Chondrocyte (in vitro differentiated cells): Measurements from ENCODE around the gene TXK. TPM values are rescaled to one million over a fixed set of nuclear protein-coding genes. Genes with fewer than 3 reads are reported as not detected.
A peak's percentile ranks its signal among the peaks of the same experiment; 100 is the strongest.

Experiments
- DNase-seq: peaks from one replicate; pipeline ENCODE4 v3.0.0; 2021; ENCODE audit warnings: mixed read lengths, low spot score
- H3K27ac Mint-ChIP-seq: one replicate; pipeline ENCODE4 v1.8.0; 2021; ENCODE audit warnings: mild to moderate bottlenecking, moderate library complexity, mixed read lengths; ENCODE audit not compliant: unreplicated experiment
- H3K27me3 Mint-ChIP-seq: 2 replicates; pipeline ENCODE4 v1.8.0; 2021; ENCODE audit warnings: low read depth, mixed read lengths
- H3K36me3 Mint-ChIP-seq: 2 replicates; pipeline ENCODE4 v1.8.0; 2021; ENCODE audit warnings: low read depth, mixed read lengths
- H3K4me1 Mint-ChIP-seq: 2 replicates; pipeline ENCODE4 v1.8.0; 2021; ENCODE audit warnings: low read depth, mild to moderate bottlenecking, mixed read lengths
- H3K4me3 Mint-ChIP-seq: one replicate; pipeline ENCODE4 v1.8.0; 2021; ENCODE audit warnings: mild to moderate bottlenecking, moderate library complexity, mixed read lengths; ENCODE audit not compliant: unreplicated experiment
- H3K9me3 Mint-ChIP-seq: 2 replicates; pipeline ENCODE4 v1.8.0; 2021; ENCODE audit warnings: low read depth, mixed read lengths
- CTCF ChIP-seq: fragments of 200-600 bp; sonication (generic); IDR thresholded peaks from 2 replicates; pipeline ENCODE4 v1.5.0; 2021; ENCODE audit warnings: antibody characterized with exemption, mild to moderate bottlenecking, moderate library complexity
- total RNA-seq: library from RNA; stranded (reverse); gene quantifications from 3 replicates; pipeline ENCODE4 v1.2.1, GENCODE V29; 2021

The TXK gene
- total RNA-seq, 1 donor from 2014 or later = 0.22 TPM

- TF ChIP-seq CTCF = no peak
- Mint-ChIP-seq H3K27me3 (peaks cover 6% of the 10 kb centered on the region), H3K4me1 (peaks cover 10% of the 10 kb centered on the region), H3K9me3 (no peaks in the 10 kb centered on the region), H3K36me3 (no peaks in the 10 kb centered on the region), H3K4me3 (no peak overlapping the region), H3K27ac (no peak overlapping the region)
- no peak for DNase-seq
Observed at GRCh38 chr4:48024522-48024921, 109.5 kb downstream of the TXK start.

GRCh38 chr4:48022192-48022799, 111.8 kb downstream of the TXK start:
- H3K27ac Mint-ChIP-seq = no peak overlapping the region
- H3K4me3 Mint-ChIP-seq = no peak overlapping the region
- peaks cover 9% of the 10 kb centered on the region for H3K27me3 Mint-ChIP-seq
- no peak for DNase-seq
- no peaks in the 10 kb centered on the region for H3K9me3 Mint-ChIP-seq
- no peaks in the 10 kb centered on the region for H3K36me3 Mint-ChIP-seq
- H3K4me1 Mint-ChIP-seq = peaks cover 12% of the 10 kb centered on the region
- no peak for TF ChIP-seq CTCF

GRCh38 chr4:48021100-48021499, 113.0 kb downstream of the TXK start:
- H3K9me3 Mint-ChIP-seq = no peaks in the 10 kb centered on the region
- TF ChIP-seq CTCF = no peak
- no peak for DNase-seq
- peaks cover 10% of the 10 kb centered on the region for H3K27me3 Mint-ChIP-seq
- H3K4me3 Mint-ChIP-seq = no peak overlapping the region
- H3K36me3 Mint-ChIP-seq = no peaks in the 10 kb centered on the region
- H3K4me1 Mint-ChIP-seq = peaks cover 21% of the 10 kb centered on the region
- no peak overlapping the region for H3K27ac Mint-ChIP-seq

GRCh38 chr4:48018112-48018511, 115.9 kb downstream of the TXK start:
- H3K27me3 Mint-ChIP-seq = peaks cover 12% of the 10 kb centered on the region
- DNase-seq = no peak
- no peak overlapping the region for H3K27ac Mint-ChIP-seq
- no peak overlapping the region for H3K4me3 Mint-ChIP-seq
- TF ChIP-seq CTCF = no peak
- peaks cover 20% of the 10 kb centered on the region for H3K4me1 Mint-ChIP-seq
- H3K36me3 Mint-ChIP-seq = no peaks in the 10 kb centered on the region
- H3K9me3 Mint-ChIP-seq = no peaks in the 10 kb centered on the region

GRCh38 chr4:48017108-48017571, 116.9 kb downstream of the TXK start:
- H3K27me3 Mint-ChIP-seq = peaks cover 14% of the 10 kb centered on the region
- no peaks in the 10 kb centered on the region for H3K36me3 Mint-ChIP-seq
- peak overlapping the region; percentile 76 for H3K27ac Mint-ChIP-seq
- no peaks in the 10 kb centered on the region for H3K9me3 Mint-ChIP-seq
- peak overlapping the region; percentile 79 for H3K4me3 Mint-ChIP-seq
- no peak for DNase-seq
- peaks cover 17% of the 10 kb centered on the region for H3K4me1 Mint-ChIP-seq
- no peak for TF ChIP-seq CTCF

Other genes with a start within 250 kb of the TXK start
- gene NFXL1, start 219.7 kb downstream of the TXK start, total RNA-seq = 10.7 to 22.5 TPM (median 11.9 TPM) in 3 replicates
- gene CNGA1, start 117.6 kb downstream of the TXK start, total RNA-seq = not detected in 3 replicates
- gene NIPAL1, start 117.5 kb downstream of the TXK start, total RNA-seq = 0.32 to 0.59 TPM (median 0.48 TPM) in 3 replicates
- gene TEC, start 135.6 kb upstream of the TXK start, total RNA-seq = 0.12 to 0.35 TPM (median 0.26 TPM) in 3 replicates
- gene SLAIN2, start 207.3 kb upstream of the TXK start, total RNA-seq = 80.4 to 84.4 TPM (median 84.2 TPM) in 3 replicates